GM21825 (cell line): ENCODE measurements around the gene CIB4.
"Not testable (repeated sequence)": the region's sequence is repeated elsewhere in the genome, so short reads cannot be mapped to it uniquely, and the experiment has no call there.

Experiments used
- ATAC-seq: cut with Tn5 transposase; IDR thresholded peaks from one replicate; pipeline ENCODE4 v1.9.1; 2021; ENCODE audit warnings: mild to moderate bottlenecking, moderate library complexity; ENCODE audit not compliant: unreplicated experiment

CIB4 gene

DNA sequence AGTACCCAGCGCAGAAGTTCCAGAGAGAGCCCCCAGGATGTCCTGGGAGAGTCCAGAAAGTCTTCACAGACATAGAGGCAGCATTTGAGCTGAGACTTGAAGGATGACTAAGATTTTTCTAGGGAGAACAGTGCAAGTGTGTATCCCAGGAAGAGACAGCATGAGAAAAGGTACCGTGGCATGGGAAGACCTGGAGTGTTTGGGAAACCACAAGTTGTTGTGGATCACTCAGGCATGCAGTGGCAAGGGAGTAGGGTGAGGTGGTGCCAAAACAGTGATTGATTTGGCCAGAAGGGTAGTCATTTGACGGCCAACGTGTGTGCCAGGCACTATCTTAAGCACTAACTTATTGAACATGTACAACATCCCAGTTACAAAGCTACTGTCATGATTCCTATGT, 26.9 kb upstream of the CIB4 start:
- no peak for ATAC-seq

DNA sequence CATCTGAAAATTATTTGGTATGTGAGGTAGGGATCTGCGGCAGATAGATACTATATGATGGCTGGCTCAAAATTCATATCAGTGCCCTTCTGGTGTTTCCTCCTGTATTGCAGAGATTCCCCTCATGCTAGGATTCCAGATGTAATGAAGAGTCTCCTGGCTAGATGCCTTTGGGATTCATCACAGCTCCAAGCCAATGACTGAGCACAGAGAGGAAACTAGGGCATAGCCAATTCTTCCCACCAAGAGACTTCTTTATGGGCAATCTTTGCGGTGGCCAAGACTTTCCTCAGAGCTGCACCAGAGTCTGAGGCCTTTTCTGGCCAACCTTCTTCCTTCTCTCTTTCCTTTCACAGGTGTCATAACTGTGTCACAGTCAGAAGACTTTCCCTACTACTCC, 25.5 kb upstream of the CIB4 start:
- no peak for ATAC-seq

DNA sequence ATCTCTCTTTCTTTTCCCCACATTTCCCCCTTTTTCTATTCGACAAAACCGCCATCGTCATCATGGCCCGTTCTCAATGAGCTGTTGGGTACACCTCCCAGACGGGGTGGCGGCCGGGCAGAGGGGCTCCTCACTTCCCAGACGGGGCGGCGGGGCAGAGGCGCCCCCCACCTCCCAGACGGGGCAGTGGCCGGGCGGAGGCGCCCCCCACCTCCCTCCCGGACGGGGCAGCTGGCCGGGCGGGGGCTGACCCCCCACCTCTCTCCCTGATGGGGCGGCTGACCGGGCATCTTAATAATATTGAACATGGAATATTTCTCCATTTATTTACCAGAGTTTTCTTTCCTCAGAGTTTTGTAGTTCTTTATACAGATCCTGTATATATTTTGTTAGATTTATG, 24.1 kb upstream of the CIB4 start:
- not testable (repeated sequence) for ATAC-seq

DNA sequence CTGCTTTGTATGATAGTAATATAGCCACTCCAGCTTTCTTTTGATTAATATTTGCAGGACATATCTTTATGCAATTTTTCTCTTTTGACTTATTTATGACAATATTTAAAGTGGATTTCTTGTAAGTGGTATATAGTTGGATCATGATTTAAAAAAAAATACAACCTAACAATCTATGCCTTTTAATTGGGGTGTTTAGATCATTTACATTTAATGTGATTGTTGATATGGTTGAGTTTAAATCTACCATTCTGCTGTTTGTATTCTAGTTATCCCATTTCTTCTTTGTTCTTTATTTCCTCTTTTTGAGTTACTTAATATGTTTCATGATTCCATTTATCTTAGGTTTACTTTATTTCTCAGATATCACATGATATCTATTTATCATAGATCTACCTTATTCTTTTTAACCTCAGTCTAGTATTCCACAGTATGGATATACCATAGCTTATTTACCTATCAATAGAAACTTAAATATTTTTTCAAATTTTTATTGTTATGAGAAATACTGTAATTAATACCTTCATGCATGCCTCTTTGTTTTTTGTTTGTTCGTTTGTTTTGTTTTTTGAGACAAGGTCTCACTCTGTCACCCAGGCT, 19.3 kb upstream of the CIB4 start:
- no peak for ATAC-seq

DNA sequence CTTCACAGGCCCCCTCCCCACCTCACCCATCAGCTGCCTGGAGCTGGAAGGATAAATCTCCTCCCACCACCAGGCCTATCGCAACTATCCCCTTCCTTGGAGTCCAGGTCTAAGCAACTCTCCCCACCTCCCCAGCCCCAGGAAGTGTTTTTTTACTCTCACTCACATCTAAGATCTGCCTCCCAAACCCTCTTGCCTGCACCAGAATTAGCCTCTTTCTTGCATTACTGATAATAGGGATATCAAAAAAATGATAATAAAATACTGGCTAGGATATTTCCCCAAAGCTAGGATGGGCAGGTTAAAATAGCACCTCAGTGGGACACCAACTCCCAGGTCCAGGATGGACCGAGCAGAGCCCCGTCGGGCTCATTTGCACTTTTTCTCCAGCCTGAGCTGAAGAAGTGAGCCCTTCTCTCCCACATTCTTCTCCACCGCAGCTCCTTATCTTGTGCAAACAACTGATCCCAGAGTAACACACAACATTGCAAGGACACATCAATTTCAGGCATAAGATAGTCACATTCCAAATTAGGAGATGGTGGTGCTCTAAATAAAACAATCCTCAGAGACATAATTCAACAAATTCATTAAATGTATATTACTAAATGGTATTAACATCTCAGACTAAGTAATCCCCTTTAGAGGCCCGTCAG, 17.7 kb upstream of the CIB4 start:
- ATAC-seq: no peak

DNA sequence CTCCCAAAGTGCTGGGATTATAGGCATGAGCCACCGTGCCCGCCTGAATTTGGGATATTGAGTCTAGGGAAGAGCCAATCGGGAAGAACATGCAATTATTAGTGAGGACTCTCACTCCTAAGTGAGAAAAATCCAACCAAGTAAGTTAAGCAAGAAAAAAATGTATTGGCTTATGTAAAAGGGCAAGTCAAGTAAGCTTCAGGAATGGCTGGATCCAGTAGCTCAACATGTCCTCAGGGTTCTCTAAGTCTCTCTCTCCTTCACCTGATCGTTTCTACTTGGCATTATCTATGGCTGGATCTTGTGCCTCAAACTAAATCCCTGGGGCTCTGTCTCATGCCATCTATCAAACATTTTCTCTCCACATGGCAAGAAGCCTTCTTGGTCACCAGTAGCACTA, 16.1 kb upstream of the CIB4 start:
- ATAC-seq: no peak

DNA sequence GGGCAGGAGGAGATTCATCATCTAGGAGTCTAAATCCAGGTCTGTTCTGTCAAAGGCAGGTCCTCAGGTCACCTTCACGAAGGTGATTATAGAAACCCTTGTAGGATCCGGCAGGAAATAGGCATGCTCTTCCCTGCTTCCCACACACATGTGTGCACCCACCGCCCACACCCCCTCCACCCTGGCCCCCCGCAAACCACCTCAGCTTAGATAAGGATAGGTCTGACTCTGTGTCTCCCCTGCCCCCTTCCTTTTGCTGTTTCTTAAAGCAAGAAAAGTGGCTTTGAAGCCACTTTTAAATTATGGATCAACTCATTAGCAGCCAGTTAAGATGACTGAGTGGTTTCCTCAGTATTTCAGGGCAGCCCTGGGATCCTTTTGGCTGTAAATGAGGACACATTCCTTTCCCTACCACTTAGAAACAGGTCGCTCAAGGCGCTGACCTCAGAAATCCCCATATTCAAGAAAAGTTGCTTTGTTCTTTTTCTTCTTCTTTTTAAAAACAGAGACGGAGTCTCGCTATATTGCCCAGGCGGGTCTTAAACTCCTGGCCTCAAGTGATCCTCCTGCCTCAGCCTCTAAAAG, 14.5 kb upstream of the CIB4 start:
- no peak for ATAC-seq

DNA sequence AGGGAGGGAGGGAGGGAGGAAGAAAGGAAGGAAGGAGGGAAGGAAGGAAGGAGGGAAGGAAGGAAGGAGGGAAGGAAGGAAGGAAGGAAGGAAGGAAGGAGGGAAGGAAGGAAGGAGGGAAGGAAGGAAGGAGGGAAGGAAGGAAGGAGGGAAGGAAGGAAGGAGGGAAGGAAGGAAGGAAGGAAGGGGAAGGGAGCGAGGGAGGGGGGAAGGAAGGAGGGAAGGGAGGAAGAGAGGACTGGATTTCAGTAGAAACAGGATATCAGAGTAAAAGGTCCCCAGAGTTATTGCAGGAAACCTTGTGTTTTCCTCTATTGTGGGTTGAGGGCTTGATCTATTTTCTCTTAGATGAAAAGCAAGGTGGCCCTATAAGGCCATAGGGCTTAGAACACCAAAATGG, 14.0 kb upstream of the CIB4 start:
- ATAC-seq: not testable (repeated sequence)

DNA sequence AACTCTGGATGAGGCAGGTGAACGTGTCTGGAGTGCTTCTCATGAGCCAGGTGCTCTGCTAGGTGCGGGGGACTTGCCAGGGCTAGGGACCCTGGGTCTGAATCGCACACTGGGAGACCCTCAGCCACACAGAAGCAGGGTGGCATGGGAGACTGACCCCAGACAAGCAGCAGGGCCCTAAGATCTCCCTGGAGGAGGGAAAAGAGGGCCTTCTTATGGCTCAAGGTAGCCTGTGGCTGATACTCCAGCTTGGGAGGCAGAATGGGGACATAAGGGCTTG, 12.8 kb upstream of the CIB4 start:
- ATAC-seq: no peak

DNA sequence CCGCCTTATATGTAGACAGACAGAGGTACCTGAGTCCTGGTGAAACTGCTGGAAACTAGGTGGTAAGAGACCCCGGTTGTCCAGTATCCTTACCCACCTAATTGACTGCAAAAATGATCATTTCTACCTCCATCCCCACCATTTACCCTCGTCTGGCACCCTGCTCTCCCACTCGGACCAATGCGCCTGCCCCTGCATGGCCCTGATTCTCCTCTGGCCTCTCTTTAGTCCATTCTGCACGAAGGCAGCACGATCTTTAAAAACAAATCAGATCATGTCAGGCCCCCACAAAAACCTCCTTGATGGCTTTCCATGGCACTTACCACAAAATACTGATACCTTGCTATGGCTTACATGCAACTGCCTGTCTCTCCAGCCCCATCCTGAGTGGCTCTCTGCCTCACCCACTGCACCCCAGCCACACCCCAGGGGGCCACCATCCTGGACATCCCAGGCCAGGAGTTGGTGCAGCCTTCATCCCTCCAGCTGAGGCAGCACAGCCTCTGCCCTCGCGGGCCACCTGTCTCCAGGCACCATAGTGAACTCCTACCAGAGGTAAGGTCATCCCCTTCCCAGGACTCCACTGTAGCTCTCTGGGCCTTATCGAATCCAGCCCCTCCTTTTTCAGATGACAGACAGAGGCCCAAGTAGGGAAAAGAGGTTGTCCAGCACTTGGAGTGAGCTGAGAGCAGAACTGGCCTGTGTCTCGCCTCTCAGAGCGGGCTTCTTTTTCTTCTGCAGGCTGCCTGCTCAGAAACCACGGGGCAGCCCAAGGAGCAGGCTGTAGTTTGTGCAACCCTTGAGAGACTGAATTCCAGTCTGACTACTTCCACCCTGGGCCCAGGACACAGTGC, 12.3 kb upstream of the CIB4 start:
- ATAC-seq: no peak

DNA sequence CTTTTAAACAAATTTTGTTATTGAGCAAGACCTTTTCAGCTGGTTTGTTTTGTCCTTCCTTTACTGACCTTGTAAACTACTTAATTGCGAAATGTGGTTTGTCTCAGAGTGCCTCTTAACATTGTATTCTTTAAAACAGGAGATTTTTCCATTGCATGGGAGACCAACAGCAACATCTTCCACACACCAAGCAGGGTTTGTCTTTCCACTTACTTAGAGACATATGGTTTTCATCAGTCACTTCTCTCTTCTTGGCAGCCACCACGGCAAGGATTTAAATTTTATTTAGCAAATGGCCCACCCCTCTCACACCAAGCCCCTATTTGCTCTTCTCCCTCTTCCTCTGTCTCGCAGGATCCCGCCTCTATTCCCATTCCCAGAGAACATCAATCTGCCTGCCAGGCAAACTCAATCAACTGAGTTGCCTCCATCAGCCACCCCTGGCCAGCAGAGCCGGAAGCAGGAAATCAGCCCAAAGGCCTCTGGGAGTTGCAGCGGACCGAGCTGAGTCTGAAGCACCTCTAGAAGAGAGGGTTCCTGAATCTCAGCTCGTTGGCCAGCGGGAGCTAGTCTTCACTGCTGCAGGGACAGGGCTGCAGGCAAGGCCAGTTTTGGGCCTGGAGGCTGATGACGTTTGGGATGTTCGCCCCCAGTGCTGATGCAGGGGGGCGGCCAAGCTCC, 11.3 kb upstream of the CIB4 start:
- no peak for ATAC-seq

DNA sequence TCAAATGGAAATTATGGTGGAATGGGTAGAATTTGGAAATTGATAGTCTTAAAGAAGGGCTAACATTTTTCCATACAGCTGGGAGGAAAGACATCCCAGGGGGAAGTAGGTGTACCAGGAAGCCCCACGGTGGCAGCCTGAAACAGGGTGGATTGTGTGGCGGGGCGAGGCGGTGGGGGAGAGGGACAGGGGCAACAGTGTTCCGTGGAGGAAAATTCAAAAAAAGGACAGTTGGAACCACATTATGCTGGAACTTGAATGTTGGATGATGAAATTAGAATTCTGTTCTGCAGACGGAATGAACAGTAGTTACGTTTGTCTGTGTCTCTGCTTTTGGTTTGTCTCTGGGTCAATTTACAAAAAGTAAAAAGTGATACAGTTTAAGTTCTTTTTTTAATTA, 10.6 kb upstream of the CIB4 start:
- ATAC-seq: no peak

DNA sequence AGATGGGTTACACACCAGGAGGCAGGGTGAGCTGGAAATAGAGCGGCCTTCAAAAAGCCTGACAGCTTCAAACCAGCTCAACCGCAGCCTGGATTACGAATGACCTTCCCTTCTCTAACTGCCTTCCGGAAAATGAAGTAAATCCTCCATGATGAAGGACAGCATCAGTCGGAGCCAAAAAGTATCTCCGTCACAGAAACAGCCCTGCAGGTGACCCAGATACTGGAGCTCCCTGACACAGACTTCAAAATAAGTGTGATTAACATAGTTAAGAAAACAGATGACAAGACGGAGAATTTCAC, 10.3 kb upstream of the CIB4 start:
- no peak for ATAC-seq

DNA sequence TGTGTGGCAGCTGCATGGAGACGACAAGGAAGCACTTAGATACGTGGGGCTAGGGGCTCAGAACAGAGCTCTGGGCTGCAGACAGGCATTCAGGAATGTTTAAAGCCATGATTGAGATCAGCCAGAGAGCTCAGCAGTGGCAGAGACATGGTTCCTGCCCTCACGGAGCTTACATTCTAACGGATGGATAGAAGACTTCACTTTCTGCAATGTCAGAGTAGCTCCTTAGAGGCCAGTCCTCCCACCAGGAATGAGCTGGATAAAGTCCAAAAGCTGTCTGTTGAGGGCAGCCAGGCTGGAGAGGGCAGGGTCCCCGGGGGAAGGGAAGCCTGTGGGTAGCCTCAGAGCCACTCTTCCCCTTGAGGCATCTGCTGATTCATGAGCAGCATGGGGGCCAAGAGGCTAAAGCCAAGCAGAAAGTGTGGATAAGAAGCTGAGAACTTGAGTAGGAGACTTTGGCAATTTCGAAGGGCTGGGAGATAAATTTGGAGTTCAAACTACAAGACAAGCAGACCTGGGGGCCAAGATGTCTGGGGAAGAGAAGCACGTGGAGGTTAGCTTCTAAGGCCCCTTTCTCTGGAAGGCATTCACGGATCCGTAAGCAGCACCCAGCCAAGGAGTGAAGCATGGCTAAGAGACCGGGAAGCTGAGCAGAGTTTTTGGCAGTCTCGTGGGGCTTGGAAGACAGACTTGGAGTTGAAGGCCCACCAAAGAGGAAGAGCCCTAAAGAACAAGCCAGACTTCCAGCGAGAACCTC, 9.7 kb upstream of the CIB4 start:
- no peak for ATAC-seq

DNA sequence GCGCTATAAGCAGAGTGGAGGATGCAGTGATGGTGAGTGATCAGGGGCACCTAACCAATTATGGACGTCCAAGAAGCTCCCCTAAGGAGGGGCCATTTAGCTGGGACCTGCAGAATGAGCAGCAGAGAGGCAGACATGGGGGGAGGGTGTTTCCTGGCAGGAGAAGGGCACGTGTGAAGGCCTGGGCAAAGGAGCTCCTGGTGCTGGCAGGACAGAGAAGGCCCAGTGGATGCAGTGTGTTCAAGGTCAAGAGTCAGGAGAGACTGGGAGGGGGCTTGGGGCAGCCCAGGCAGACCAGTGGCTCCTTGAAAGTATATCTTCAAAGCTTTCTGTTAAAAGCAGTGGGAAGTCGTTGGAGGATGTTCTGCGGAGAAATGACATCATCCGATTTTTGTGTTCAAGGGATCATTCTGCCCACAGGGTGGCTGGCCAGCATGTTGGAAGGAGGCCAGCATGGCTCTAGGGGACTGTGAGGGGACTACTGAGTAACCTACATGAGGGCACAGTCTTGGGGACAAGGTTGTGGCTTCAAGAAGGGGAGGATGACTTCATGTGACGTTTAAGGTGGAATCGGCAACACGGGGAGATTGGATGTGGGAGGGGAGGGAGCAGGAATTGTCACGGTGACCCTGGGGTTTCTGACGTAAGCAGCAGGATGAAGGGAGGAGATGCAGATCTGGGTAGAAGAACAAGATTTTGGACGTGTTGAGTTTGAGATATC, 9.0 kb upstream of the CIB4 start:
- no peak for ATAC-seq

DNA sequence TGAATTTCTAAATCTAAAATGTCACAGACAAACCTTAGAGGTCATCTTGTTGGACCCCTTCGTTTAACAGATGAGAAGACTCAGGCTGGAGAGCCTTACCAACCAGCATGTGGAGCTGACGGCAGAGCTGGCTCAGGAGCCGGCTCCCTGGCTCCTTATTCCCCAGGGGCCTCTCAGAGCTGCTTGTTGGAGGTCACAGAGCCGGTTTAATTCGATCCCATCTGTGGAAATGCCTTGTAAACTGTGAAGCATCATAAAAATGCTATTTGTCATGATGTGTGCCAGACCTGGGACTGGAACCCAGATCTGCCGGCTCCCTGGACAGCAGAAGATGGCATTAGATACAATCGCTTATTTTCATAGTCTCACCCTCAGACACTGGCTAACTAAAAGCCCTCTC, 8.2 kb upstream of the CIB4 start:
- ATAC-seq: no peak

DNA sequence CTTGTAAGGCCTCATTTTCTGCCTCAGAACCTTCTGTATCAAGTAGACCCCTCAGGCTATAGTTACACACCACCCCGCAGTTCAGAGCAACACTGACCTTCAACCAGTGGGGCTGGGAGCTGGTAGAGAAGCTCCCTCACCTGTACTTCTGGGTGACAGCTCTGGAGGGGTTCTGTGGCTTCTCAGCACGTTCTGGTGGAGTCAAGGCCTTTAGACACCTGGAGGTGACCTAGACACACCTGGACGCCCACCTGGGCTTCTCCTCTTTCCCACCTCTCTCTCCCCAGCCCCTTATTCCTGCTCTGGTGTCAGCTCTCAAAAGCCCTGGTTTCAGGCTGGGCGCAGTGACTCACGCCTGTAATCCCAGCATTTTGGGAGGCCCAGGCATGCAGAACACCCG, 7.3 kb upstream of the CIB4 start:
- no peak for ATAC-seq

DNA sequence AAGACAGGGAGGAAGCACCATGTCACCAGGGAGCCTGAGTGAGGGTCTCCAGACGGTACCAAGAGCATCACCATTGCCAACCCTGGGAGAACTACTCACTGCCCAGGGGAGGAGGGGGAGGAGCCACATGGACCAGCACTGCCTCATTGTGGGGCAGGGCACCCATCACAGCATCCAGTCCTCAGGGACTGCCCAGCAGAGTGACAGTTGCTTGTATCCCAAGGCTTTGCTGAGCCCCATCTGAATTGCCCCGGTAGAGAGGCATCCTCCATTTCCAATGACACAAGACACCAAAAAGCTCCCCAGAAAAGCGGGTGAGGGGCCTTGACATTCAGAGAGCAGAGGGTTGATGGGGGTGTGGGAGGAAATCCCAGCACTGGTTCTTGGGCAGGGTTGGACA, 6.8 kb upstream of the CIB4 start:
- no peak for ATAC-seq

DNA sequence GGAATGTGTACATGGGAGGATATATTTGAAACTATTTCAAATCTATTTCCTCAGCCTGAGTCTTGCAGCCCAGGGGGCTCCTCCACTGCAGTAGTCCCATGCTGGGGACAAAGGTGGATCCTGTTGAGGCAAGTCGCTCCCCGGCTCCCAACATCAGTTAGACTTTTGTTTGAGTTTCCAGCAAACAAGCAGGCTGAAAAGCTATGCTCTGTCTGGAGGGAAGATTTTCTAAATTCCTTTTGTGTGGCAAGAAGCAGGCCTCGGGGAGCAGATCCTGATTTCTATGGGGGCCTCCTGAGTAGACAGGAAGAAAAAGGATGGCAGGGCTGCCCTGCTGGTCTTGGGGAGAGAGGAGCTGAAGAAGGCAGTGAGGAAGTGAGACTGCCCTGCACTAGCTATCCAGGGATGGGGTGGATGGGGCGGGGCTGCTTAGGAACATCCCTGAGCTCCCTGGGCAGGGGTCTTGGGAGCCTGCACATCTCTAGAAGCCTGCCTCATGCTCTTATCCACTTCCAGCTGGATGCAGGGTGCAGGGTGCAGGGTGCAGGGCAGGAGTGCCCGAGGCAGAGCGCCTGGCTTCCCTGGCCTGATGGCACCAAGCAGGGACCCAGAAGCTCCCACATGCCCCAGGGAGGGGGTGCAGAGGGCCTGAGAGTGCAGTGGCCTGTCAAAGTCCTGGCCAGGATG, 6.0 kb upstream of the CIB4 start:
- ATAC-seq: no peak

DNA sequence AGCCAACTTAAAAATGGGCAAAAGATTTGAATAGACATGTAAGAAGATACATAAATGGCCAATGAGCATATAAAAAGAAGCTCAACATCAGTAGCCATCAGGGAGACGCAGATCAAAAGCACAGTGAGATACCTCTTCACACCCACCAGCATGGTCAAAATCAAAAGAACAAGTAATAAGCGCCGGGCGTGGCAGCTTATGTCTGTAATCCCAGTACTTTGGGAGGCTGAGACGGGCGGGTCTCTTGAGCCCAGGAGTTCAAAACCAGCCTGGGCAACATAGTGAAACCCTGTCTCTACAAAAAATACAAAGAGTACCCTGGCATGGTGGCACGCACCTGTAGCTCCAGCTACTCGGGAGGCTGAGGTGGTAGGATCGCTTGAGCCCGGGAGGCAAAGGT, 4.6 kb upstream of the CIB4 start:
- no peak for ATAC-seq
